Thoracic aorta endothelial cell (primary cell): ENCODE data around the gene MARK4. TPM values are rescaled to one million over a fixed set of nuclear protein-coding genes. Genes with fewer than 3 reads are reported as not detected.

Experiments
- total RNA-seq: library from RNA; depleted of rRNA; stranded (reverse); fragments of >200 nt; gene quantifications from 2 replicates; pipeline ENCODE4 v1.2.3, GENCODE V29; 2012

MARK4 gene
- total RNA-seq = 17.7 and 18.1 TPM in 2 replicates

GRCh38 chr19:45250832-45251451 lies at the start of gene MARK4:
Gene MARK4 (plus strand): TSS chr19:45251271. CDS start chr19:45251589, 318 bp downstream.

GRCh38 chr19:45245334-45245787 lies 5.7 kb upstream of the MARK4 start, which contains the start of gene EXOC3L2:
Gene EXOC3L2 (minus strand): TSS chr19:45245407. CDS start chr19:45239045, 6,362 bp downstream.

GRCh38 chr19:45322744-45323281 lies 71.7 kb downstream of the MARK4 start, which contains the start of gene CKM:
Gene CKM (minus strand): TSS chr19:45322875. CDS start chr19:45319713, 3,162 bp downstream.

GRCh38 chr19:45340232-45340898 lies 89.3 kb downstream of the MARK4 start, which contains the start of gene KLC3:
Gene KLC3 (plus strand): TSS chr19:45340750. CDS start chr19:45345542, 4,792 bp downstream.

Other genes starting within 250 kb of the MARK4 start
- gene RELB, start 249.8 kb upstream of the MARK4 start, total RNA-seq = 4.8 and 6.7 TPM in 2 replicates
- gene CLASRP, start 212.2 kb upstream of the MARK4 start, total RNA-seq = 22.2 and 25.1 TPM in 2 replicates
- gene ZNF296, start 174.8 kb upstream of the MARK4 start, total RNA-seq = 0.40 and 0.65 TPM in 2 replicates
- 22.5 and 27.1 TPM in 2 replicates for gene GEMIN7, start 172.0 kb upstream of the MARK4 start, total RNA-seq
- gene PPP1R37, start 158.1 kb upstream of the MARK4 start, total RNA-seq = 27.6 and 31.0 TPM in 2 replicates
- under 0.01 and 0.22 TPM in 2 replicates for gene NKPD1, start 90.3 kb upstream of the MARK4 start, total RNA-seq
- gene TRAPPC6A, start 73.0 kb upstream of the MARK4 start, total RNA-seq = 2.4 and 5.2 TPM in 2 replicates
- gene BLOC1S3, start 72.5 kb upstream of the MARK4 start, total RNA-seq = 6.7 and 8.4 TPM in 2 replicates
- 1.2 and 1.7 TPM in 2 replicates for gene EXOC3L2, start 5.9 kb upstream of the MARK4 start, total RNA-seq
- not detected in 2 replicates for gene CKM, start 71.6 kb downstream of the MARK4 start, total RNA-seq
- not detected in 2 replicates for gene KLC3, start 89.5 kb downstream of the MARK4 start, total RNA-seq
- 38.0 and 39.5 TPM in 2 replicates for gene ERCC2, start 119.3 kb downstream of the MARK4 start, total RNA-seq
- gene PPP1R13L, start 153.8 kb downstream of the MARK4 start, total RNA-seq = 14.9 and 15.5 TPM in 2 replicates
- 22.0 and 24.5 TPM in 2 replicates for gene POLR1G, start 155.4 kb downstream of the MARK4 start, total RNA-seq
- gene ERCC1, start 172.6 kb downstream of the MARK4 start, total RNA-seq = 72.9 and 79.9 TPM in 2 replicates
- 0.27 and 0.65 TPM in 2 replicates for gene FOSB, start 216.7 kb downstream of the MARK4 start, total RNA-seq
- 5.5 and 6.9 TPM in 2 replicates for gene RTN2, start 245.8 kb downstream of the MARK4 start, total RNA-seq
- 1.5 and 2.1 TPM in 2 replicates for gene PPM1N, start 247.2 kb downstream of the MARK4 start, total RNA-seq